ENCODE measurements around the gene U2SURP.
A peak's percentile ranks its signal among the peaks of the same experiment; 100 is the strongest.

Gene U2SURP

GRCh38 chr3:142960322-142960850, 41.0 kb upstream of the U2SURP start:
- TF ChIP-seq CTCF (IDR thresholded peaks at IDR 0.05) = no peak
- H3K36me3 ChIP-seq = no peaks in the 10 kb centered on the region
- peaks cover 94% of the 10 kb centered on the region for H3K27me3 ChIP-seq
- H3K4me1 ChIP-seq (ENCODE audit: control insufficient read depth in 1 of 2, insufficient read depth in 1 of 2, low read depth in 1 of 2, low read length in 1 of 2) = peaks cover 9 to 21% of the 10 kb centered on the region in 2 experiments
- no peak overlapping the region for H3K4me3 ChIP-seq (ENCODE audit: low read depth in 1 of 2, low read length in 1 of 2)
- no peak overlapping the region for H3K27ac ChIP-seq
- no peaks in the 10 kb centered on the region for H3K9me3 ChIP-seq

- Histone ChIP-seq H3K36me3 (no peaks in the 10 kb centered on the region), H3K27me3 (peaks cover 99% of the 10 kb centered on the region), H3K27ac (no peak overlapping the region), H3K9me3 (no peaks in the 10 kb centered on the region), H3K4me1 (ENCODE audit: control insufficient read depth in 1 of 2, insufficient read depth in 1 of 2, low read depth in 1 of 2, low read length in 1 of 2) (peaks cover 9 to 21% of the 10 kb centered on the region in 2 experiments), H3K4me3 (ENCODE audit: low read depth in 1 of 2, low read length in 1 of 2) (no peak overlapping the region)
- TF ChIP-seq CTCF (IDR thresholded peaks at IDR 0.05) = no peak
Measured at GRCh38 chr3:142961539-142961938, 39.8 kb upstream of the U2SURP start.

- H3K27me3 ChIP-seq = peaks cover 100% of the 10 kb centered on the region
- H3K27ac ChIP-seq = no peak overlapping the region
- no peaks in the 10 kb centered on the region for H3K36me3 ChIP-seq
- H3K4me1 ChIP-seq (ENCODE audit: control insufficient read depth in 1 of 2, insufficient read depth in 1 of 2, low read depth in 1 of 2, low read length in 1 of 2) = peaks cover 9 to 21% of the 10 kb centered on the region in 2 experiments
- no peak for TF ChIP-seq CTCF (IDR thresholded peaks at IDR 0.05)
- H3K9me3 ChIP-seq = no peaks in the 10 kb centered on the region
- no peak overlapping the region for H3K4me3 ChIP-seq (ENCODE audit: low read depth in 1 of 2, low read length in 1 of 2)
Measured at GRCh38 chr3:142962175-142962519, 39.2 kb upstream of the U2SURP start.

- peaks cover 95% of the 10 kb centered on the region for H3K27me3 ChIP-seq
- H3K9me3 ChIP-seq = no peaks in the 10 kb centered on the region
- H3K4me3 ChIP-seq (ENCODE audit: low read depth in 1 of 2, low read length in 1 of 2) = peak overlapping the region; percentile 27 to 36
- no peak overlapping the region for H3K27ac ChIP-seq
- peaks cover 9 to 21% of the 10 kb centered on the region in 2 experiments for H3K4me1 ChIP-seq (ENCODE audit: control insufficient read depth in 1 of 2, insufficient read depth in 1 of 2, low read depth in 1 of 2, low read length in 1 of 2)
- no peaks in the 10 kb centered on the region for H3K36me3 ChIP-seq
- TF ChIP-seq CTCF (IDR thresholded peaks at IDR 0.05) = no peak
Measured at GRCh38 chr3:142962520-142963233, 38.7 kb upstream of the U2SURP start.

GRCh38 chr3:142963234-142963515, 38.2 kb upstream of the U2SURP start:
- peaks cover 9 to 21% of the 10 kb centered on the region in 2 experiments for H3K4me1 ChIP-seq (ENCODE audit: control insufficient read depth in 1 of 2, insufficient read depth in 1 of 2, low read depth in 1 of 2, low read length in 1 of 2)
- no peaks in the 10 kb centered on the region for H3K36me3 ChIP-seq
- no peak overlapping the region for H3K27ac ChIP-seq
- TF ChIP-seq CTCF (IDR thresholded peaks at IDR 0.05) = no peak
- H3K9me3 ChIP-seq = no peaks in the 10 kb centered on the region
- peak overlapping the region; percentile 27 to 36 for H3K4me3 ChIP-seq (ENCODE audit: low read depth in 1 of 2, low read length in 1 of 2)
- H3K27me3 ChIP-seq = peaks cover 90% of the 10 kb centered on the region
